ENCODE results near the gene SP6.

SP6 gene

DNA sequence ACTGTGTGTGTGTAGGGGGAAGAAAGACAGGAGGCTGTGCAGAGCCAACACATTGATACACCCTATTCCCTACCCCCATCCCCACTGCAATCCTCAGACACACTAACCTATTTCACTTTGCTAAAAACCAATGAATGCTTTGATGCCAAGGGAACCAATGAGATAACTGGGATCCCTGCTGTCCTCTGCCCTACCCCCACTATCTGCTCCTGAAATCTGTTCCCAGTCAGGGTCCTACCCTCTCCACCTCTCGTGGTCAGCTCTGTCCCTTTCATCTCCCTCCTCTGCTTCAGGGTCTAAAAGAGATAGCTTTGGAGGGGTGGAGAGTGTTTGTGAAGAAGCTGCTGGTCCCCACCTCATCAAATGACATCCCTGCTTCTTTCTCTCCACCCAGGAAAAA lies 19.1 kb upstream of the SP6 start:
- ChIA-PET CTCF (interaction anchor here (1.0 to 1.7 kb wide), 7 partner anchors 9 to 77 kb away, joined by 3 to 14 read pairs (median 4); no protein-coding TSS in a partner anchor), POLR2A (no interaction called here)
- no peak for TF ChIP-seq CTCF (IDR thresholded peaks at IDR 0.05; ENCODE audit: control extremely low read depth, extremely low read depth, low read depth, missing control alignments)

GRCh38 chr17:47869114-47869513 lies 18.2 kb upstream of the SP6 start:
- CTCF ChIA-PET, result interaction anchor here (1.1 to 1.4 kb wide), 2 partner anchors 10 to 26 kb away, joined by 3 to 6 read pairs; no protein-coding TSS in a partner anchor
- no peak for TF ChIP-seq CTCF (IDR thresholded peaks at IDR 0.05; ENCODE audit: control extremely low read depth, extremely low read depth, low read depth, missing control alignments)
- no peak for DNase-seq (ENCODE audit: extremely low spot score)
- POLR2A ChIA-PET, result no interaction called here

More for the DNA sequence above, 19.1 kb upstream of the SP6 start:
- DNase-seq (ENCODE audit: extremely low spot score), result no peak

DNA sequence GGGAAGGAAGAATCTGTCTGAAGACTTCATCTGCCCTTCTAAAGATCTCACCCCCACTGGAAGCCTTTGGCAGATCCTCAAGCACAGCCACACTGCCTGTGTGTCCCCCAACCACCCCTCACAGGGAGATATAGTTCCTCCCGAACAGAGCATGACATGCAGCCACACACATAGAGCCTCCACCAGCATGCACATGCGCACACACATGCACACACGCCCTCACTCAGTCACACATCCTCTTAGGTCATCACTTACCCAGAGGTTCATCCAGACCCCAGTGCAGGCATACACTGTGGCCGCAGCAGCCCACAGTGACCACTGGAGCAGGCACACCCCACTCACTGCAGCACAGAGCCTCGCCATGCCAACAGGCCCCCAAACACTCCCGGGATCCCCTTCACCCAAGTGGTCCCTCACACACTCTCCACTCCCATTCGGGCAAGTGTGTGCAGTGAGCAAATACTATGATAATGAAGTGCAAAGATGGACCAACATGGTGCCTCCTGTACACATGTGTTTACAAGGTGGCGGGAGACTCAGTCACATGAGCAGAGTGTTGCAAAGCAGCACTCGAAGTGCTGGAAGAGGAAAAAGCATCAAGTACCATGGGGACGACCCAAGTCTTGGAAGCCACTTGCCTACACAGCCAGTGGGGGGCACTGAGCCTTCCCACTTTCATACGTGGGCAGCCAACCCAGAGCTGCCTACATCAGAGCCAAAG lies 17.0 kb upstream of the SP6 start:
- no peak for TF ChIP-seq CTCF (IDR thresholded peaks at IDR 0.05; ENCODE audit: control extremely low read depth, extremely low read depth, low read depth, missing control alignments)
- no peak for DNase-seq (ENCODE audit: extremely low spot score)
- ChIA-PET POLR2A (no interaction called here), CTCF (interaction anchor here (1.0 to 1.4 kb wide), 3 partner anchors 11 to 25 kb away, joined by 3 to 6 read pairs (median 5); no protein-coding TSS in a partner anchor)

DNA sequence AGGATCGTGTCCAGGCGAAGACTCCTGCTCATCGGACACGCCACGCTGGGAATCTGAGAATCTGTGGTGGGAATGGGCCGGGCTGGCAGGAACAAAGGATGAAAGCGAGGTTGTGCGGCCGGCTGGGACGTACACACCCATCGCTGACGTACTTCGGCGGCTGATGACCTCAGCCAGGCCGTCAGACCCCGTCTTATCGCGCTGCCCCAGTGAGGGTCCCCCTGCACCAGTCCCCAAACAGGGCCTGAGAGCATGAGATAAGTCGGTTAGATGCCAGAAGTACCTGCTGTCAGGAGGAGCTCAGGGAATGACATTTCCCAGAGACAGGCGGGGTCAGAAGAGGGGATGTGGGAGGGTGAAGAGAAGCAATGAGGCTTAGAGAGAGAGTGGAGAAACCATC lies 16.0 kb upstream of the SP6 start:
- no peak for DNase-seq (ENCODE audit: extremely low spot score)
- POLR2A ChIA-PET, result no interaction called here
- CTCF ChIA-PET, result no interaction called here
- TF ChIP-seq CTCF (IDR thresholded peaks at IDR 0.05; ENCODE audit: control extremely low read depth, extremely low read depth, low read depth, missing control alignments), result no peak

- ChIA-PET CTCF (interaction anchor here (1.0 to 1.5 kb wide), 4 partner anchors 17 to 25 kb away, joined by 3 to 6 read pairs (median 3); no protein-coding TSS in a partner anchor), POLR2A (no interaction called here)
- no peak for DNase-seq (ENCODE audit: extremely low spot score)
- TF ChIP-seq CTCF (IDR thresholded peaks at IDR 0.05; ENCODE audit: control extremely low read depth, extremely low read depth, low read depth, missing control alignments), result no peak
Measured at GRCh38 chr17:47864791-47865216, 13.8 kb upstream of the SP6 start.

- DNase-seq (ENCODE audit: extremely low spot score), result no peak
- ChIA-PET CTCF (interaction anchor here (0.8 to 25.0 kb wide), 5 partner anchors 16 to 84 kb away, joined by 3 to 687 read pairs (median 4); partner anchors contain the start of genes SCRN2 and SP2), POLR2A (no interaction called here)
- no peak for TF ChIP-seq CTCF (IDR thresholded peaks at IDR 0.05; ENCODE audit: control extremely low read depth, extremely low read depth, low read depth, missing control alignments)
Measured at GRCh38 chr17:47862621-47863440, 11.9 kb upstream of the SP6 start.

All from GM10248 (cell line).